NCI-H146 treated with DMSO at 0.1 percent for 48 hours (cell line): Measurements from ENCODE around the gene HES1.
"Not testable (repeated sequence)": the region's sequence is repeated elsewhere in the genome, so short reads cannot be mapped to it uniquely, and the experiment has no call there.

Experiments
- DNase-seq: peaks from one replicate; lab custom pipeline; 2025; ENCODE audit not compliant: unreplicated experiment; lab: John Stamatoyannopoulos, UW

Gene HES1

GRCh38 chr3:194135806-194136518 lies at the start of gene HES1:
Gene HES1 (plus strand): TSS chr3:194136148. CDS start chr3:194136381, 233 bp downstream.
- DNase-seq: peak; percentile 82

GRCh38 chr3:194086388-194087075 lies 49.4 kb upstream of the HES1 start:
- DNase-seq: no peak

GRCh38 chr3:194087280-194087679 lies 48.7 kb upstream of the HES1 start:
- no peak for DNase-seq

GRCh38 chr3:194087995-194088855 lies 47.7 kb upstream of the HES1 start:
- DNase-seq: no peak

- DNase-seq: no peak
Observed at GRCh38 chr3:194089357-194090177, 46.4 kb upstream of the HES1 start.

- not testable (repeated sequence) for DNase-seq
Observed at GRCh38 chr3:194090178-194090555, 45.8 kb upstream of the HES1 start.

- DNase-seq: no peak
Observed at GRCh38 chr3:194090716-194091115, 45.2 kb upstream of the HES1 start.

GRCh38 chr3:194091141-194091540 lies 44.8 kb upstream of the HES1 start:
- no peak for DNase-seq

- DNase-seq: not testable (repeated sequence)
Observed at GRCh38 chr3:194091897-194092296, 44.1 kb upstream of the HES1 start.

- DNase-seq: no peak
Observed at GRCh38 chr3:194092881-194093301, 43.1 kb upstream of the HES1 start.

- no peak for DNase-seq
Observed at GRCh38 chr3:194093842-194094241, 42.1 kb upstream of the HES1 start.

- DNase-seq: no peak
Observed at GRCh38 chr3:194095464-194095863, 40.5 kb upstream of the HES1 start.

GRCh38 chr3:194095902-194096301 lies 40.0 kb upstream of the HES1 start:
- no peak for DNase-seq

- no peak for DNase-seq
Observed at GRCh38 chr3:194097141-194097882, 38.6 kb upstream of the HES1 start.

- peak; percentile 27 for DNase-seq
Observed at GRCh38 chr3:194098081-194098842, 37.7 kb upstream of the HES1 start.

GRCh38 chr3:194098843-194099183 lies 37.1 kb upstream of the HES1 start:
- DNase-seq: no peak

- DNase-seq: no peak
Observed at GRCh38 chr3:194099215-194099614, 36.7 kb upstream of the HES1 start.

- no peak for DNase-seq
Observed at GRCh38 chr3:194100856-194101390, 35.0 kb upstream of the HES1 start.
